Epithelial cell of esophagus (primary cell): ENCODE results near the gene HOXB7.

Experiments
- DNase-seq: peaks from one replicate; pipeline ENCODE4 v3.0.0; 2010; ENCODE audit warnings: low read depth
- H3K4me3 ChIP-seq: 2 replicates; pipeline ENCODE4 v1.5.1; 2011; ENCODE audit warnings: mild to moderate bottlenecking, low read length, control low read depth
- CTCF ChIP-seq: IDR thresholded peaks from 2 replicates; pipeline ENCODE4 v1.5.1; 2011; ENCODE audit warnings: low read depth, mild to moderate bottlenecking, low read length, control low read depth, inconsistent platforms; ENCODE audit not compliant: insufficient read depth; ENCODE audit errors: missing control alignments

HOXB7 gene

GRCh38 chr17:48588074-48588415 is 22.8 kb downstream of the HOXB7 start:
- no peak overlapping the region for H3K4me3 ChIP-seq
- no peak for DNase-seq
- TF ChIP-seq CTCF: no peak

- no peak overlapping the region for H3K4me3 ChIP-seq
- TF ChIP-seq CTCF: no peak
- DNase-seq: no peak
Measured at GRCh38 chr17:48587276-48588073, 23.3 kb downstream of the HOXB7 start.

- TF ChIP-seq CTCF: no peak
- no peak overlapping the region for H3K4me3 ChIP-seq
- DNase-seq: no peak
Measured at GRCh38 chr17:48586355-48587258, 24.2 kb downstream of the HOXB7 start.

GRCh38 chr17:48584223-48584741 is 26.5 kb downstream of the HOXB7 start:
- no peak overlapping the region for H3K4me3 ChIP-seq

GRCh38 chr17:48583708-48584222 is 27.1 kb downstream of the HOXB7 start:
- no peak overlapping the region for H3K4me3 ChIP-seq
- TF ChIP-seq CTCF: no peak
- DNase-seq: no peak

More at GRCh38 chr17:48584223-48584741, 26.5 kb downstream of the HOXB7 start:
- TF ChIP-seq CTCF: no peak
- no peak for DNase-seq

- no peak for TF ChIP-seq CTCF
- H3K4me3 ChIP-seq: no peak overlapping the region
- no peak for DNase-seq
Measured at GRCh38 chr17:48582750-48583069, 28.1 kb downstream of the HOXB7 start.
